PFSK-1 (cell line): Measurements from ENCODE around the gene COL9A2.

Experiments
- FOXP2 ChIP-seq: optimal IDR thresholded peaks from 2 replicates; pipeline ENCODE3; 2011; ENCODE audit warnings: borderline replicate concordance, control low read depth, inconsistent platforms; ENCODE audit not compliant: insufficient read depth; ENCODE audit errors: extremely low read length, extremely low read depth
- POLR2AphosphoS5 ChIP-seq: IDR thresholded peaks from 2 replicates; pipeline ENCODE4 v1.6.1; 2012; ENCODE audit warnings: low read depth, mild to moderate bottlenecking, control low read depth, low read length, moderate library complexity
- REST ChIP-seq, 2 experiments: IDR thresholded peaks; 2 replicates each; pipeline versions ENCODE4 v1.6.1 to v1.8.0; 2011 to 2012; ENCODE audit warnings: low read depth in 2 of 2, low read length in 2 of 2, control low read depth in 1 of 2, inconsistent platforms in 1 of 2, mild to moderate bottlenecking in 1 of 2, moderate library complexity in 1 of 2; ENCODE audit not compliant: insufficient read depth in 1 of 2
- SIN3A ChIP-seq: IDR thresholded peaks from 2 replicates; pipeline ENCODE4 v1.6.1; 2012; ENCODE audit warnings: mild to moderate bottlenecking, low read length, moderate library complexity, borderline replicate concordance; ENCODE audit not compliant: insufficient read depth
- TAF1 ChIP-seq: IDR thresholded peaks from 2 replicates; pipeline ENCODE4 v1.6.1; 2012; ENCODE audit warnings: low read length, control low read depth, borderline replicate concordance; ENCODE audit not compliant: insufficient read depth

GRCh38 chr1:40350391-40350790 lies 33.3 kb upstream of the COL9A2 start:
- TF ChIP-seq POLR2AphosphoS5 (no peak), SIN3A (no peak), REST (IDR thresholded peaks at IDR 0.05; ENCODE audit: insufficient read depth in 1 of 2, low read depth in 2 of 2, low read length in 2 of 2) (no peak), TAF1 (no peak), FOXP2 (no peak)
